Type B pancreatic cell (in vitro differentiated cells): ENCODE results near the gene SLC44A5. TPM values are rescaled to one million over a fixed set of nuclear protein-coding genes. Genes with fewer than 3 reads are reported as not detected.

Experiments
- DNase-seq: peaks from one replicate; pipeline ENCODE4 v3.0.0; 2021; ENCODE audit warnings: mixed read lengths; ENCODE audit not compliant: unreplicated experiment; ENCODE audit errors: extremely low spot score
- H3K27ac Mint-ChIP-seq: 2 replicates; pipeline ENCODE4 v1.8.0; 2021; ENCODE audit warnings: mild to moderate bottlenecking, mixed read lengths
- H3K27me3 Mint-ChIP-seq: 2 replicates; pipeline ENCODE4 v1.8.0; 2021; ENCODE audit warnings: mixed read lengths
- H3K36me3 Mint-ChIP-seq: 2 replicates; pipeline ENCODE4 v1.8.0; 2021; ENCODE audit warnings: mixed read lengths
- H3K4me1 Mint-ChIP-seq: one replicate; pipeline ENCODE4 v1.8.0; 2021; ENCODE audit warnings: mixed read lengths; ENCODE audit not compliant: unreplicated experiment
- H3K4me3 Mint-ChIP-seq: 2 replicates; pipeline ENCODE4 v1.8.0; 2021; ENCODE audit warnings: mild to moderate bottlenecking, mixed read lengths
- H3K9me3 Mint-ChIP-seq: 2 replicates; pipeline ENCODE4 v1.8.0; 2021; ENCODE audit warnings: mixed read lengths
- total RNA-seq: library from RNA; stranded (reverse); gene quantifications from 2 replicates; pipeline ENCODE4 v1.2.1, GENCODE V29; 2021; ENCODE audit warnings: low replicate concordance
- TF ChIP-seq, protein P1 (sequence below): fragments of 200-600 bp; sonication (generic); conservative IDR thresholded peaks from 2 replicates; pipeline ENCODE4 v1.5.0; 2021; ENCODE audit warnings: antibody characterized with exemption, mild to moderate bottlenecking

The SLC44A5 gene
- total RNA-seq, 1 donor from 2014 or later, result 2.4 TPM

DNA sequence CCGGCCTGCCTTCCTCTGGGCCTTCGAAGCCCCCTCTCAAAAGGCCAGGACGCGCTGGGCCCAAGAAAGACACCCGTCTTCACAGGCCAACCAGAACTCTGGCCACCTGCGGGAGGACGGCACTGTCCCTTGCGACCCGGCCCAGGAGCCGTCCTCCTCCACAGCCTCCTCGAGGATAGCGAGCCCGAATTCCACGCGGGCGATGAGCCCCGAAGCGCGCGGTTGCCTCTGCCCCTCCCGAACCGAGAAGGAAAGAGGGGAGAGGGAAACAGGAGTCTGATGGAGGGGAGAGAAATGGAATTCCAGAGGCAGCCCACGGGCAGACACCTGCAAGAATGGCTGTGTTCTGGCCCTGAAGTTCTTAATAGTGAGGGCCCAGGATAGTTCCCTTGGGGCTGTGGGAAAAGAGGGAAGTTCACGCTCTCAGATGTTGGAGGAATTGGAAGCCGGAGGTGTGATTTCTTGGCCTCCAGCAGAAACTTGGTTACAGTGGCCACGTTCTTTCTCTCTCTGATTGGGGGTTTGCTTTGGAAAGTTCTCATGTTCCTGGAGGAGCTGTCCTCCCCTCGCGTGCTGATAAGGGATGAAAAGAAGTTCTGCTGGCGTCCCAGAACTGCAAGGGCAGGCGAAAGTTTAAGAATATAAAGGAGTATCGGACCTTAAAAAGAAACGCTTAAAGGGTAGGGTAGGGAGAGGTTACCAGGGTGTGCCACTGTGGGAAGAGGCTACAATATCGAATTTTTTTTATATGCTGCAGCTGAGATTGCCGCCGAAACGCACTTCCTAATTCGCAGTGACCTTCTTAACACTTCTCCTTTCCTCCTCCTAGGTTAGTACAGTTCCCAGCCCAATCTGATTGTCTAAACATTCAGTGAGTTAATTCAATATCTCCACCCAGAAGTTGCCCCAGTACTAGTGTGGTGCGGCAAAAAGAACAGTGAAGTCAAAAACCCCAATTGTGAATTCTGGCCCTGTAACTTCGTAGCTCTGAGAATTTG, 5.8 kb upstream of the SLC44A5 start:
- peaks cover 13% of the 10 kb centered on the region for H3K4me1 Mint-ChIP-seq
- TF ChIP-seq, protein P1, sequence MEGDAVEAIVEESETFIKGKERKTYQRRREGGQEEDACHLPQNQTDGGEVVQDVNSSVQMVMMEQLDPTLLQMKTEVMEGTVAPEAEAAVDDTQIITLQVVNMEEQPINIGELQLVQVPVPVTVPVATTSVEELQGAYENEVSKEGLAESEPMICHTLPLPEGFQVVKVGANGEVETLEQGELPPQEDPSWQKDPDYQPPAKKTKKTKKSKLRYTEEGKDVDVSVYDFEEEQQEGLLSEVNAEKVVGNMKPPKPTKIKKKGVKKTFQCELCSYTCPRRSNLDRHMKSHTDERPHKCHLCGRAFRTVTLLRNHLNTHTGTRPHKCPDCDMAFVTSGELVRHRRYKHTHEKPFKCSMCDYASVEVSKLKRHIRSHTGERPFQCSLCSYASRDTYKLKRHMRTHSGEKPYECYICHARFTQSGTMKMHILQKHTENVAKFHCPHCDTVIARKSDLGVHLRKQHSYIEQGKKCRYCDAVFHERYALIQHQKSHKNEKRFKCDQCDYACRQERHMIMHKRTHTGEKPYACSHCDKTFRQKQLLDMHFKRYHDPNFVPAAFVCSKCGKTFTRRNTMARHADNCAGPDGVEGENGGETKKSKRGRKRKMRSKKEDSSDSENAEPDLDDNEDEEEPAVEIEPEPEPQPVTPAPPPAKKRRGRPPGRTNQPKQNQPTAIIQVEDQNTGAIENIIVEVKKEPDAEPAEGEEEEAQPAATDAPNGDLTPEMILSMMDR, result no peak
- no peak for DNase-seq
- H3K27ac Mint-ChIP-seq, result no peak overlapping the region
- H3K36me3 Mint-ChIP-seq, result no peaks in the 10 kb centered on the region
- peak overlapping the region; percentile 88 for H3K4me3 Mint-ChIP-seq
- no peaks in the 10 kb centered on the region for H3K9me3 Mint-ChIP-seq
- peaks cover 87% of the 10 kb centered on the region for H3K27me3 Mint-ChIP-seq

DNA sequence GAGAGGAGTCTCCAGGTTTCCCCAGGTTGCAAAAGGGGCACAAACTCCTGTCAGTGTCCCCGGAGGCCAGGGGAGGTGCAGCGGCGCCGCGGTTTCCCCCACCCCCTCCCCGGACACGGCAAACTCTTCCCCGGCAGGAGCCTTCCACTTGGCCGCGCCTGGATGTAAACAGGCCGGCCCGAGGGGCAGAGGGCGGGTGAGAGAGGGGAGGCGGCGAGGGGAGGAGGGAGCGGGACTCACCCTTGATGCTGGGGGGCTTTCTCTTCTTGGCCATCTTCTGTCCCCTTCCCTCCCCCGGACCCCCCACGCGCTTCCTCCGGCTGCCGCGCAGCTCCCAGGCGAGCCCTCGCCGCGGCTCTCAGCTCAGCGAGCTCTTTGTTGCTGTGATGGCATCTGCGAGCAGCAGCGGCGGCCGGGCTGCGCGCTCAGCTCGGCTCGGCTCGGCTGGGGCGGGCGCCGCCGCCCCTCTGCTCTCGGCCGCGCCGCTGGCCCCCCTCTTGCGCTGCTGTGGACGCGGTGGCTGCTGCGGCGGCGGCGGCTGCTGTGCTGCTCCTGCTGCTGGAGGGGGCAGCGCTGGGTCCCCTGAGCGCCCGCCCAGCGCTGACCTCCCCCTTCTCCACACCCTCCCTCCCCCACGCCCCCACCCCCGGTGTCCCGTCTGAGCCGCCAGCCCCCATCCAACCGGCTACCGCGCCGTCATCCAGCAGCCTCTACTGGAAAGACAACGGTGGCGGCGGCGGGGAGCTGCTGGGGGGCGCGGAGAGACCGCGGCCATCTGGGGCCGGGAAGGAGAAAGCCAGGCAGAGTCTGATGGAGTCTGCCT, 4.9 kb upstream of the SLC44A5 start:
- peak; percentile 70 for DNase-seq
- H3K4me3 Mint-ChIP-seq, result peak overlapping the region; percentile 88
- no peak overlapping the region for H3K27ac Mint-ChIP-seq
- peaks cover 87% of the 10 kb centered on the region for H3K27me3 Mint-ChIP-seq
- no peaks in the 10 kb centered on the region for H3K36me3 Mint-ChIP-seq
- TF ChIP-seq, protein P1, result no peak
- H3K9me3 Mint-ChIP-seq, result no peaks in the 10 kb centered on the region
- H3K4me1 Mint-ChIP-seq, result peaks cover 13% of the 10 kb centered on the region

DNA sequence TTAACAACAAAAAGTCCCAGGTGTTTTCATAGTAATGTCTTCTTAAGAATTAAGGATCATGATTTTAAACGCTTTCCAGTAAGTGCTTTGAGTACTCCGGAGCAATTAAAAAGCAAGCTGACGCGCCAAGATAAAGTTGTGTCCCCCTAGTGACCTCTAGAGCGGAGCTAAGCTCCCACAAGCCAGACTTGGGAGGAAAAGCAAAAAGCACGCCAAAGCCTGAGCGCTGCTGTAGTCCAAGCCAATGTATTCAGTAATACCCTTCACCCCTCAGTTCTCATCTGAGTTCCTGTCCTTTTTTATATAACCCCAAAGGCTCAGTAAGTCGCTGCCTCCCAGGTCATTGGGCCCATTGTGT, 3.5 kb upstream of the SLC44A5 start:
- TF ChIP-seq, protein P1, result no peak
- DNase-seq, result no peak
- Mint-ChIP-seq H3K27me3 (peaks cover 79% of the 10 kb centered on the region), H3K27ac (no peak overlapping the region), H3K4me1 (peaks cover 13% of the 10 kb centered on the region), H3K36me3 (no peaks in the 10 kb centered on the region), H3K9me3 (no peaks in the 10 kb centered on the region), H3K4me3 (peak overlapping the region; percentile 82)

DNA sequence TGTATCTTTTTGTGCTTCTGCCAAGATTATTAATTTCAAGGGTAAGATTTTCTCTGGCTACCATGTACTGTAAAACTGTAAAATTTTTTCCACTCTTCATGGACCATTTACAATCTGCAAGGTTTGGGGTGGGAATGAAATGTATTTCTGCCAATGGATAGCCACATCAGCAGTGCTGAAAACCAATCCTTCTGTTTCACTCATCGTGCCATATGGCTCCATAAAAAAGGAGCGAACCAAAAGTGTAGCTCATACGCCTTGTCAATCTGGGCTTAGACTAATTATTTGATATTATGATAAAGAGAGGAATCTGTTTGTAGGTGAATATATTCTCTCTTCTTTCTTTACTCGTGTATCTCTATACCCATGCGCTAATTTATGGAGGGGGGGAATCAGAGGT, 3.0 kb upstream of the SLC44A5 start:
- Mint-ChIP-seq H3K4me1 (peaks cover 13% of the 10 kb centered on the region), H3K27ac (no peak overlapping the region), H3K9me3 (no peaks in the 10 kb centered on the region), H3K27me3 (peaks cover 77% of the 10 kb centered on the region), H3K4me3 (peak overlapping the region; percentile 82), H3K36me3 (no peaks in the 10 kb centered on the region)
- DNase-seq, result no peak
- TF ChIP-seq, protein P1, result no peak

DNA sequence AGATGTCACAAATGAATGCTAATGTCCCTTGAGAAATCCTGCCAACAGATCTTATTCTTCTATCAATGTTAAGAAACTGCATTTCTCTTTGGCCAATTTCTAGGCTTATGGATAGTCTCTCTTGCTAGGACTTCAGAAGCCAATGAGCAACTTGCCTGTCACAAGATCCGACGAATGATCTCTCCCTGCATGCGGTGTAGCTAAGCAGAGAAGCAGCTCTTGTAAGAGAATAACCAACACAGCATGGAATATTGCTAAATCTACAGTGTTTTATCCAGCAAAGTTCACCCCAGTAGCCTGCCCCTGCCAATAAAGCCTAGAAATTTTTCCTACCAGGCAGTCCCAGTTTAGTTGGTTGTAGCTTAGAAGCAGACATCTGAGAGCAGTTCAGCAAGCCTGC, 2.1 kb upstream of the SLC44A5 start:
- H3K9me3 Mint-ChIP-seq, result no peaks in the 10 kb centered on the region
- no peak overlapping the region for H3K4me3 Mint-ChIP-seq
- peaks cover 13% of the 10 kb centered on the region for H3K4me1 Mint-ChIP-seq
- DNase-seq, result no peak
- peaks cover 75% of the 10 kb centered on the region for H3K27me3 Mint-ChIP-seq
- no peaks in the 10 kb centered on the region for H3K36me3 Mint-ChIP-seq
- H3K27ac Mint-ChIP-seq, result no peak overlapping the region
- TF ChIP-seq, protein P1, result no peak
